SK-N-SH treated with all-trans-retinoic acid at 6 μM for 48 hours (cell line): ENCODE results near the gene GAK.

Experiments used
- ATAC-seq: fragments of 200-7000 bp; cut with Tn5 transposase; 3 replicates; pipeline ENCODE4 v1.9.1; 2020; ENCODE audit warnings: mild to moderate bottlenecking, moderate library complexity
- ARNTL ChIP-seq: fragments of 450-650 bp; formaldehyde crosslinking; IDR thresholded peaks from 2 replicates; pipeline ENCODE4 v1.5.0; 2020; ENCODE audit warnings: low read depth, mild to moderate bottlenecking, moderate library complexity, borderline replicate concordance
- BACH2 ChIP-seq: fragments of 250-450 bp; sonication (Bioruptor Pico); IDR thresholded peaks from 2 replicates; pipeline ENCODE4 v1.9.0; 2021; ENCODE audit warnings: mild to moderate bottlenecking, borderline replicate concordance
- ESRRG ChIP-seq: fragments of 250-450 bp; sonication (Bioruptor Pico); IDR thresholded peaks from 2 replicates; pipeline ENCODE4 v1.6.1; 2021; ENCODE audit warnings: mild to moderate bottlenecking
- GLIS3 ChIP-seq: fragments of 250-450 bp; sonication (Bioruptor Pico); IDR thresholded peaks from 2 replicates; pipeline ENCODE4 v1.5.0; 2020; ENCODE audit warnings: mild to moderate bottlenecking, moderate library complexity
- TCF4 ChIP-seq: fragments of 250-450 bp; sonication (Bioruptor Pico); IDR thresholded peaks from 2 replicates; pipeline ENCODE4 v1.8.0; 2021; ENCODE audit warnings: mild to moderate bottlenecking, moderate library complexity, borderline replicate concordance
- TOX ChIP-seq: fragments of 250-450 bp; sonication (Bioruptor Pico); IDR thresholded peaks from 2 replicates; pipeline ENCODE4 v1.8.0; 2021; ENCODE audit warnings: mild to moderate bottlenecking, moderate library complexity, borderline replicate concordance
- ZC3H10 ChIP-seq: fragments of 250-450 bp; sonication (Bioruptor Pico); IDR thresholded peaks from 2 replicates; pipeline ENCODE4 v1.5.1; 2021; ENCODE audit warnings: mild to moderate bottlenecking, moderate library complexity
- ZFP30 ChIP-seq: fragments of 450-650 bp; formaldehyde crosslinking; IDR thresholded peaks from 2 replicates; pipeline ENCODE4 v1.5.0; 2022; ENCODE audit warnings: mild to moderate bottlenecking, moderate library complexity
- ZNF565 ChIP-seq: fragments of 450-650 bp; formaldehyde crosslinking; conservative IDR thresholded peaks from 2 replicates; pipeline ENCODE4 v1.5.0; 2020; ENCODE audit warnings: low read depth, mild to moderate bottlenecking, moderate library complexity
- ZNF70 ChIP-seq: fragments of 450-650 bp; formaldehyde crosslinking; IDR thresholded peaks from 2 replicates; pipeline ENCODE4 v1.5.0; 2020; ENCODE audit warnings: mild to moderate bottlenecking, moderate library complexity
- ZNF8 ChIP-seq: fragments of 450-650 bp; formaldehyde crosslinking; IDR thresholded peaks from 2 replicates; pipeline ENCODE4 v1.5.0; 2020; ENCODE audit warnings: mild to moderate bottlenecking, moderate library complexity
- TF ChIP-seq, protein P1 (sequence below): fragments of 250-450 bp; sonication (Bioruptor Pico); IDR thresholded peaks from 2 replicates; pipeline ENCODE4 v1.8.0; 2020; ENCODE audit warnings: mild to moderate bottlenecking, moderate library complexity, borderline replicate concordance
- TF ChIP-seq, protein P2 (sequence below): fragments of 250-450 bp; sonication (Bioruptor Pico); IDR thresholded peaks from 2 replicates; pipeline ENCODE4 v1.8.0; 2021; ENCODE audit warnings: low read depth, mild to moderate bottlenecking, moderate library complexity, borderline replicate concordance
- TF ChIP-seq, protein P3 (sequence below): fragments of 250-450 bp; sonication (Bioruptor Pico); IDR thresholded peaks from 2 replicates; pipeline ENCODE4 v1.5.1; 2020; ENCODE audit warnings: low read depth, mild to moderate bottlenecking, moderate library complexity
- TF ChIP-seq, protein P4 (sequence below): fragments of 250-450 bp; sonication (Bioruptor Pico); IDR thresholded peaks from 2 replicates; pipeline ENCODE4 v1.5.0; 2020; ENCODE audit warnings: mild to moderate bottlenecking, moderate library complexity

The GAK gene

DNA sequence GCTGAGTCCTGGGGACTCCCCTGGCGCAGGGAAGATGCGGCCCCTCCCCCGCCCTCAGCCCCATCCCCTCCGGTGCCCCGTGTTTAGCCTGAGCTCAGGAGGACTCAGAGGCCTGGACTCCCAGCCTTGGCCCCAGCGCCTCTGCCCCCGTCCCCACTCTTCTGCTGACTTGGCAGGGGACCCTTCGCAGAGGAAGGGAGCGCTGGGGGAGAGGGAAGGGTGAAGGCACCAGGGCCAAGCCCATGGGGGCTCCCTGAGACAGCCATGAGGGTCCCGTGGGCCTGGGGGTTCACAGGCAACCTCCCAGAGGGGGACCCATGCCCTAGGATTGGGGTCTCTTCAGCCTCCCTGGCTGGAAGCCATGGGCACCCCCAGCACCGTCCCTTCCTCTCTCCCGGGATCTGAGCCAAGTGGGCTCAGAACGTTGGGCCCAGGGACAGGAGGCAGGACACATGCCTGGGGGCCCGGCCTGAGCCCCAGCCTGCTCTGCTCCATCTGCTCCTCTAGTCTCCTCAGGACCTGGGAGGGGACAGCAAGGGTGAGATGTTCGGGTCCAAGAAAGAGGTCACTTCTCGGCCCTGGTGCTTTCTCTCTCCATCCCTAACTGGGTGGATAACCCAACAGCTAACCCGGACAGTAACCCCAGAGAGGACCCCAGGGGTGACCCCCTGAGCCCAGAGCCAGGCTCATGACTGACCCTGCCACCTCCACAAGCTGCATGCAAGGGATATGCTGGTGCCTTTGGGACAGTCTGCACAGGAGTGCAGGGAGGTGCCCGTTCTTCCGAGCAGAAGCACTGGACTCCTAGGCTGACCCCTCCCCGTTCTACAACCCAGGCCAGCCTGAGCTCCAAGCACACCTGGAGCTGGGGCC is 104.7 kb downstream of the GAK start (continued):
- TF ChIP-seq TOX (no peak), ZFP30 (CRISPR knock-in tag) (no peak)
- TF ChIP-seq, protein P1, sequence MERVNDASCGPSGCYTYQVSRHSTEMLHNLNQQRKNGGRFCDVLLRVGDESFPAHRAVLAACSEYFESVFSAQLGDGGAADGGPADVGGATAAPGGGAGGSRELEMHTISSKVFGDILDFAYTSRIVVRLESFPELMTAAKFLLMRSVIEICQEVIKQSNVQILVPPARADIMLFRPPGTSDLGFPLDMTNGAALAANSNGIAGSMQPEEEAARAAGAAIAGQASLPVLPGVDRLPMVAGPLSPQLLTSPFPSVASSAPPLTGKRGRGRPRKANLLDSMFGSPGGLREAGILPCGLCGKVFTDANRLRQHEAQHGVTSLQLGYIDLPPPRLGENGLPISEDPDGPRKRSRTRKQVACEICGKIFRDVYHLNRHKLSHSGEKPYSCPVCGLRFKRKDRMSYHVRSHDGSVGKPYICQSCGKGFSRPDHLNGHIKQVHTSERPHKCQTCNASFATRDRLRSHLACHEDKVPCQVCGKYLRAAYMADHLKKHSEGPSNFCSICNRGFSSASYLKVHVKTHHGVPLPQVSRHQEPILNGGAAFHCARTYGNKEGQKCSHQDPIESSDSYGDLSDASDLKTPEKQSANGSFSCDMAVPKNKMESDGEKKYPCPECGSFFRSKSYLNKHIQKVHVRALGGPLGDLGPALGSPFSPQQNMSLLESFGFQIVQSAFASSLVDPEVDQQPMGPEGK (CRISPR knock-in tag) = no peak
- TF ChIP-seq, protein P2, sequence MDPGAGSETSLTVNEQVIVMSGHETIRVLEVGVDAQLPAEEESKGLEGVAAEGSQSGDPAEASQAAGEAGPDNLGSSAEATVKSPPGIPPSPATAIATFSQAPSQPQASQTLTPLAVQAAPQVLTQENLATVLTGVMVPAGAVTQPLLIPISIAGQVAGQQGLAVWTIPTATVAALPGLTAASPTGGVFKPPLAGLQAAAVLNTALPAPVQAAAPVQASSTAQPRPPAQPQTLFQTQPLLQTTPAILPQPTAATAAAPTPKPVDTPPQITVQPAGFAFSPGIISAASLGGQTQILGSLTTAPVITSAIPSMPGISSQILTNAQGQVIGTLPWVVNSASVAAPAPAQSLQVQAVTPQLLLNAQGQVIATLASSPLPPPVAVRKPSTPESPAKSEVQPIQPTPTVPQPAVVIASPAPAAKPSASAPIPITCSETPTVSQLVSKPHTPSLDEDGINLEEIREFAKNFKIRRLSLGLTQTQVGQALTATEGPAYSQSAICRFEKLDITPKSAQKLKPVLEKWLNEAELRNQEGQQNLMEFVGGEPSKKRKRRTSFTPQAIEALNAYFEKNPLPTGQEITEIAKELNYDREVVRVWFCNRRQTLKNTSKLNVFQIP (CRISPR knock-in tag) = no peak
- TF ChIP-seq, protein P3, sequence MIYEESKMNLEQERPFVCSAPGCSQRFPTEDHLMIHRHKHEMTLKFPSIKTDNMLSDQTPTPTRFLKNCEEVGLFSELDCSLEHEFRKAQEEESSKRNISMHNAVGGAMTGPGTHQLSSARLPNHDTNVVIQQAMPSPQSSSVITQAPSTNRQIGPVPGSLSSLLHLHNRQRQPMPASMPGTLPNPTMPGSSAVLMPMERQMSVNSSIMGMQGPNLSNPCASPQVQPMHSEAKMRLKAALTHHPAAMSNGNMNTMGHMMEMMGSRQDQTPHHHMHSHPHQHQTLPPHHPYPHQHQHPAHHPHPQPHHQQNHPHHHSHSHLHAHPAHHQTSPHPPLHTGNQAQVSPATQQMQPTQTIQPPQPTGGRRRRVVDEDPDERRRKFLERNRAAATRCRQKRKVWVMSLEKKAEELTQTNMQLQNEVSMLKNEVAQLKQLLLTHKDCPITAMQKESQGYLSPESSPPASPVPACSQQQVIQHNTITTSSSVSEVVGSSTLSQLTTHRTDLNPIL (CRISPR knock-in tag) = no peak
- TF ChIP-seq, all 23 proteins: peak for 0

DNA sequence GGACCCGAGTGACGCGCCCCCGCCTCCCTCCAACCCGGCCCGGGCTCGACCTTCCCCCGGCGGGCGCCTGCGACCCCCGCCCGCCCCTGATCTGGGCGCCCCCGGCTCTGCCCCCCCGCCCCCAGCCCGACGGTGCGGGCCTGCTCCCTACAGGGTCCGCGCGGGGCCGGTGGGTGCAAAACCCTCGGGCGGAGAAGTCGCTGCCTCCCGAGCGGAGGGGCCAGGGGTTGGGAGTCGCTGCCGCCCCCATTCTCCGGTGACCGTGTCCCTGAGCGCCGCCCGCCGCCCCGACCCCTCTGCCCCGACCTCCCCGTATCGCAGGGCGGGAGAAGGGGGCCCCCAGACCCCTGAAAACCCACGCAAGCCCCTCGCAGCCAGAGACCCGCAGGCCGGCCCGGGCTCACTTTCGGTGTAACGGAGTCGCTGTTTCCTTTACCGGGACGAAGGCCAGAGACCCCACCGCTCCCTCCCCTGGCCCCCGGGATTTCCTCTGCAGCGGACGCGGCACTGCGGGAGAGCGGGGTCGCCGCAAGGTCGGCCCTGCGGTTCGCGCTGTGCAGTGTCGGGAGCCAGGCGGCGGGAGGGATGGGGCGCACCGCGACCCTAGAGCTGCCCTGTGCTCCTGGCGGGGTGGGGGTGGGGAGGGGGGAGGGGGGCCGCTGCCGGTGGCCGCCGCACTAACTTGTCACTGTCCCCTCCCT is 105.5 kb downstream of the GAK start:
- TF ChIP-seq ZFP30 (CRISPR knock-in tag) = no peak
- TF ChIP-seq ZNF8 (CRISPR knock-in tag) = no peak
- no peak for TF ChIP-seq ESRRG
- TF ChIP-seq, protein P2 (CRISPR knock-in tag) = no peak
- TF ChIP-seq ZNF70 (CRISPR knock-in tag) = no peak
- TF ChIP-seq ZC3H10 (CRISPR knock-in tag) = no peak
- TF ChIP-seq ARNTL (CRISPR knock-in tag) = no peak
- TF ChIP-seq, protein P1 (CRISPR knock-in tag) = no peak
- TF ChIP-seq, protein P3 (CRISPR knock-in tag) = no peak
- TF ChIP-seq TCF4 (CRISPR knock-in tag) = no peak
- no peak for TF ChIP-seq BACH2 (CRISPR knock-in tag)
- no peak for TF ChIP-seq ZNF565 (CRISPR knock-in tag)
- TF ChIP-seq, protein P4, sequence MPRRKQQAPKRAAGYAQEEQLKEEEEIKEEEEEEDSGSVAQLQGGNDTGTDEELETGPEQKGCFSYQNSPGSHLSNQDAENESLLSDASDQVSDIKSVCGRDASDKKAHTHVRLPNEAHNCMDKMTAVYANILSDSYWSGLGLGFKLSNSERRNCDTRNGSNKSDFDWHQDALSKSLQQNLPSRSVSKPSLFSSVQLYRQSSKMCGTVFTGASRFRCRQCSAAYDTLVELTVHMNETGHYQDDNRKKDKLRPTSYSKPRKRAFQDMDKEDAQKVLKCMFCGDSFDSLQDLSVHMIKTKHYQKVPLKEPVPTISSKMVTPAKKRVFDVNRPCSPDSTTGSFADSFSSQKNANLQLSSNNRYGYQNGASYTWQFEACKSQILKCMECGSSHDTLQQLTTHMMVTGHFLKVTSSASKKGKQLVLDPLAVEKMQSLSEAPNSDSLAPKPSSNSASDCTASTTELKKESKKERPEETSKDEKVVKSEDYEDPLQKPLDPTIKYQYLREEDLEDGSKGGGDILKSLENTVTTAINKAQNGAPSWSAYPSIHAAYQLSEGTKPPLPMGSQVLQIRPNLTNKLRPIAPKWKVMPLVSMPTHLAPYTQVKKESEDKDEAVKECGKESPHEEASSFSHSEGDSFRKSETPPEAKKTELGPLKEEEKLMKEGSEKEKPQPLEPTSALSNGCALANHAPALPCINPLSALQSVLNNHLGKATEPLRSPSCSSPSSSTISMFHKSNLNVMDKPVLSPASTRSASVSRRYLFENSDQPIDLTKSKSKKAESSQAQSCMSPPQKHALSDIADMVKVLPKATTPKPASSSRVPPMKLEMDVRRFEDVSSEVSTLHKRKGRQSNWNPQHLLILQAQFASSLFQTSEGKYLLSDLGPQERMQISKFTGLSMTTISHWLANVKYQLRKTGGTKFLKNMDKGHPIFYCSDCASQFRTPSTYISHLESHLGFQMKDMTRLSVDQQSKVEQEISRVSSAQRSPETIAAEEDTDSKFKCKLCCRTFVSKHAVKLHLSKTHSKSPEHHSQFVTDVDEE (CRISPR knock-in tag) = no peak
- no peak for TF ChIP-seq GLIS3 (CRISPR knock-in tag)
- no peak for ATAC-seq
